ENCODE results near the gene PRDM16. TPM values are rescaled to one million over a fixed set of nuclear protein-coding genes. Genes with fewer than 3 reads are reported as not detected.

The PRDM16 gene
- total RNA-seq, 1 experiment from 2014 or later: not detected

- DNase-seq (ENCODE audit: low spot score): no peak
Measured at GRCh38 chr1:3032371-3033039, 36.5 kb upstream of the PRDM16 start.

GRCh38 chr1:3033040-3033789 lies 35.8 kb upstream of the PRDM16 start:
- no peak for DNase-seq (ENCODE audit: low spot score)

GRCh38 chr1:3033790-3034090 lies 35.3 kb upstream of the PRDM16 start:
- DNase-seq (ENCODE audit: low spot score): no peak

GRCh38 chr1:3034162-3034561 lies 34.8 kb upstream of the PRDM16 start:
- DNase-seq (ENCODE audit: low spot score): no peak

- DNase-seq (ENCODE audit: low spot score): no peak
Measured at GRCh38 chr1:3034728-3035562, 34.1 kb upstream of the PRDM16 start.

- no peak for DNase-seq (ENCODE audit: low spot score)
Measured at GRCh38 chr1:3035563-3036446, 33.2 kb upstream of the PRDM16 start.

- DNase-seq (ENCODE audit: low spot score): no peak
Measured at GRCh38 chr1:3036447-3037280, 32.3 kb upstream of the PRDM16 start.

- DNase-seq (ENCODE audit: low spot score): no peak
Measured at GRCh38 chr1:3037281-3038040, 31.5 kb upstream of the PRDM16 start.

- DNase-seq (ENCODE audit: low spot score): no peak
Measured at GRCh38 chr1:3038113-3038551, 30.9 kb upstream of the PRDM16 start.

GRCh38 chr1:3038571-3039181 lies 30.3 kb upstream of the PRDM16 start:
- no peak for DNase-seq (ENCODE audit: low spot score)

- no peak for DNase-seq (ENCODE audit: low spot score)
Measured at GRCh38 chr1:3040004-3040403, 29.0 kb upstream of the PRDM16 start.

GRCh38 chr1:3042481-3042880 lies 26.5 kb upstream of the PRDM16 start:
- DNase-seq (ENCODE audit: low spot score): no peak

GRCh38 chr1:3049164-3049563 lies 19.8 kb upstream of the PRDM16 start:
- no peak for DNase-seq (ENCODE audit: low spot score)

- no peak for DNase-seq (ENCODE audit: low spot score)
Measured at GRCh38 chr1:3049905-3050304, 19.1 kb upstream of the PRDM16 start.

GRCh38 chr1:3050603-3051002 lies 18.4 kb upstream of the PRDM16 start:
- no peak for DNase-seq (ENCODE audit: low spot score)

GRCh38 chr1:3051270-3052268 lies 17.4 kb upstream of the PRDM16 start:
- no peak for DNase-seq (ENCODE audit: low spot score)

- no peak for DNase-seq (ENCODE audit: low spot score)
Measured at GRCh38 chr1:3052501-3052900, 16.5 kb upstream of the PRDM16 start.

GRCh38 chr1:3053366-3053980 lies 15.5 kb upstream of the PRDM16 start:
- DNase-seq (ENCODE audit: low spot score): no peak

Data from HT-29 (cell line).